K562 (cell line): ENCODE measurements around the gene SETD5. TPM values are rescaled to one million over a fixed set of nuclear protein-coding genes. Genes with fewer than 3 reads are reported as not detected.

Experiments used
- BRD9 ChIP-seq: fragments of 450-650 bp; IDR thresholded peaks from 2 replicates; pipeline ENCODE4 v1.6.1; 2018; ENCODE audit warnings: low read depth; ENCODE audit not compliant: partially characterized antibody
- CBFA2T3 ChIP-seq: fragments of 450-650 bp; IDR thresholded peaks from 2 replicates; pipeline ENCODE4 v1.6.1; 2017
- CBFB ChIP-seq: sonication (generic); formaldehyde crosslinking; IDR thresholded peaks from 2 replicates; pipeline ENCODE4 v1.4.0; 2020; ENCODE audit warnings: mild to moderate bottlenecking, missing genetic modification reagents
- EGR1 ChIP-seq: fragments of 450-650 bp; conservative IDR thresholded peaks from 2 replicates; pipeline ENCODE4 v1.6.1; 2017; ENCODE audit warnings: mild to moderate bottlenecking
- LCOR ChIP-seq: sonication (generic); formaldehyde crosslinking; IDR thresholded peaks from 2 replicates; pipeline ENCODE4 v1.8.0; 2022; ENCODE audit warnings: mild to moderate bottlenecking, missing genetic modification reagents
- RUNX1 ChIP-seq: sonication (generic); IDR thresholded peaks from 2 replicates; pipeline ENCODE4 v1.6.1; 2016; ENCODE audit warnings: antibody characterized with exemption, low read depth
- SAFB2 ChIP-seq: fragments of 200-400 bp; formaldehyde crosslinking; IDR thresholded peaks from 2 replicates; pipeline ENCODE4 v1.6.1; 2018; ENCODE audit warnings: borderline replicate concordance, low read length, low read depth, moderate library complexity; ENCODE audit not compliant: severe bottlenecking
- SETDB1 ChIP-seq: IDR thresholded peaks from one replicate; pipeline ENCODE4 v1.6.1; 2012; ENCODE audit warnings: low read length, control low read depth, inconsistent platforms
- polyA plus RNA-seq, 8 experiments: library from polyadenylated mRNA; depleted of rRNA in 4 of 8; stranded (reverse) in 5 of 8; unstranded in 3 of 8; fragments of >200 nt; fragmentation: Nextera tagmentation in 2 of 8; fragmentation: Illumina TruSeq in 1 of 8; extraction: Ambion mirVana in 2 of 8; extraction: Trizol in 1 of 8; gene quantifications; 2 replicates each; pipeline versions ENCODE4 v1.2.1 to v1.2.3, GENCODE V29; 2011 to 2014; ENCODE audit warnings: inconsistent platforms in 1 of 8, missing spikeins in 1 of 8
- total RNA-seq, 7 experiments: library from RNA; depleted of rRNA in 6 of 7; stranded (reverse); fragments of >200 nt in 6 of 7; fragmentation: Illumina TruSeq in 2 of 7; extraction: Trizol in 2 of 7; gene quantifications; 2 replicates each; pipeline versions ENCODE4 v1.2.1 to v1.2.3, GENCODE V29; 2011 to 2021; ENCODE audit warnings: low replicate concordance in 1 of 7
- TF ChIP-seq, protein P1 (sequence below): fragments of 150-350 bp; conservative IDR thresholded peaks from 2 replicates; pipeline ENCODE4 v1.6.1; 2014; ENCODE audit warnings: low read length
- TF ChIP-seq, protein P2 (sequence below): fragments of 250-450 bp; sonication (Bioruptor Pico); IDR thresholded peaks from 2 replicates; pipeline ENCODE4 v1.4.0; 2020; ENCODE audit warnings: mild to moderate bottlenecking
- TF ChIP-seq, protein P3 (sequence below), 2 experiments: fragments of 450-650 bp in 1 of 2; sonication (generic) in 1 of 2; formaldehyde crosslinking; conservative IDR thresholded peaks; 2 replicates each; pipeline versions ENCODE4 v1.4.0 to v1.8.1; 2020 to 2022; ENCODE audit warnings: mild to moderate bottlenecking in 1 of 2, missing genetic modification reagents in 1 of 2
- TF ChIP-seq, protein P4 (sequence below), 2 experiments: fragments of 450-650 bp; formaldehyde crosslinking in 1 of 2; IDR thresholded peaks; 2 replicates each; pipeline versions ENCODE4 v1.4.0 to v1.6.1; 2014 to 2020; ENCODE audit warnings: mild to moderate bottlenecking in 2 of 2, borderline replicate concordance in 1 of 2, low read depth in 1 of 2

Gene SETD5
- total and polyA plus RNA-seq, 9 of the 15 experiments (the other 6 are each of a cell fraction or from before 2014, with no cell fraction given), result 20.8 to 135 (median 87.2) TPM

DNA sequence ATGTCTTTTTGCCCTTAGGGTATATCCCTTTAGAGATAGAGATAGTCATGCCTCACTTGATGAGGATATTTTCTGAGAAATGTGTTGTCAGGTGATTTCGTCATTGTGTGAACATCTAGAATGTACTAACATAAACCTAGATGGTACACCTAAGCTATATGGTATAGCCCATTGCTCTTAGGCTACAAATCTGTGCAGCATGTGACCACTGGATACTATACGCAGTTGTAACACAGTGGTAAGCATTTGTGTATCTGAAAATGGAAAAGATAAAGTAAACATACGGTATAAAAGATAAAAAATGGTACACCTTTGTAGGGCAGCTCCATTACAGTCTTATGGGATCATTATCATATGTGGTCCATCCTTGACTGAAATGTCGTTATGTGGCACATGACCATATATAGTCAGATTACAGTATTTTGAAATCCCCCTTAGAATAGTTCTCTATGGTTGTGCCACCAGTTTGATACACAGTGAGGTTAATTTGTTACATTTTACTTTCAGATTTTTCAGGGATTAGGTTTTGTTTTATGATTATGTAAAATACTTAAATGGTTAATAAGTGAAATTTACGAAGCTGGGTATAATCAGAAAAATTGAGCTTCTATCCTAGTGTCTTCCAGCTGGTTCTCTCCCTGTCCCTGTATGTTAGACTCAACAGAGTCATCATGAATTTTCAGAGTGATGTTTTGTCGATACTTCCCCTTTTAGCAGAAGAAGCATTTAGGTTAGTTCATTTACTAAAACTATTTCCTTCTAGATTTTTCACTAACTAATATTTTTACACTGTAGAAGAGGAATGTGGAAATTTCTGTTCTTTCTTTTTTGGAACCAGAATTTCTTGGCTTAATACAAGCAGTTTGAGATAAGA, 12.8 kb downstream of the SETD5 start (continued):
- TF ChIP-seq CBFB (no peak), SETDB1 (no peak), SAFB2 (no peak), EGR1 (no peak), BRD9 (no peak), LCOR (no peak), CBFA2T3 (no peak; the same call in 1 of the 2 replicates), RUNX1 (no peak)
- TF ChIP-seq, protein P1, sequence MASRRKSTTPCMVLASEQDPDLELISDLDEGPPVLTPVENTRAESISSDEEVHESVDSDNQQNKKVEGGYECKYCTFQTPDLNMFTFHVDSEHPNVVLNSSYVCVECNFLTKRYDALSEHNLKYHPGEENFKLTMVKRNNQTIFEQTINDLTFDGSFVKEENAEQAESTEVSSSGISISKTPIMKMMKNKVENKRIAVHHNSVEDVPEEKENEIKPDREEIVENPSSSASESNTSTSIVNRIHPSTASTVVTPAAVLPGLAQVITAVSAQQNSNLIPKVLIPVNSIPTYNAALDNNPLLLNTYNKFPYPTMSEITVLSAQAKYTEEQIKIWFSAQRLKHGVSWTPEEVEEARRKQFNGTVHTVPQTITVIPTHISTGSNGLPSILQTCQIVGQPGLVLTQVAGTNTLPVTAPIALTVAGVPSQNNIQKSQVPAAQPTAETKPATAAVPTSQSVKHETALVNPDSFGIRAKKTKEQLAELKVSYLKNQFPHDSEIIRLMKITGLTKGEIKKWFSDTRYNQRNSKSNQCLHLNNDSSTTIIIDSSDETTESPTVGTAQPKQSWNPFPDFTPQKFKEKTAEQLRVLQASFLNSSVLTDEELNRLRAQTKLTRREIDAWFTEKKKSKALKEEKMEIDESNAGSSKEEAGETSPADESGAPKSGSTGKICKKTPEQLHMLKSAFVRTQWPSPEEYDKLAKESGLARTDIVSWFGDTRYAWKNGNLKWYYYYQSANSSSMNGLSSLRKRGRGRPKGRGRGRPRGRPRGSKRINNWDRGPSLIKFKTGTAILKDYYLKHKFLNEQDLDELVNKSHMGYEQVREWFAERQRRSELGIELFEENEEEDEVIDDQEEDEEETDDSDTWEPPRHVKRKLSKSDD, result no peak
- TF ChIP-seq, protein P2, sequence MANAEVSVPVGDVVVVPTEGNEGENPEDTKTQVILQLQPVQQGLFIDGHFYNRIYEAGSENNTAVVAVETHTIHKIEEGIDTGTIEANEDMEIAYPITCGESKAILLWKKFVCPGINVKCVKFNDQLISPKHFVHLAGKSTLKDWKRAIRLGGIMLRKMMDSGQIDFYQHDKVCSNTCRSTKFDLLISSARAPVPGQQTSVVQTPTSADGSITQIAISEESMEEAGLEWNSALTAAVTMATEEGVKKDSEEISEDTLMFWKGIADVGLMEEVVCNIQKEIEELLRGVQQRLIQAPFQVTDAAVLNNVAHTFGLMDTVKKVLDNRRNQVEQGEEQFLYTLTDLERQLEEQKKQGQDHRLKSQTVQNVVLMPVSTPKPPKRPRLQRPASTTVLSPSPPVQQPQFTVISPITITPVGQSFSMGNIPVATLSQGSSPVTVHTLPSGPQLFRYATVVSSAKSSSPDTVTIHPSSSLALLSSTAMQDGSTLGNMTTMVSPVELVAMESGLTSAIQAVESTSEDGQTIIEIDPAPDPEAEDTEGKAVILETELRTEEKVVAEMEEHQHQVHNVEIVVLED, result no peak
- TF ChIP-seq, protein P3, sequence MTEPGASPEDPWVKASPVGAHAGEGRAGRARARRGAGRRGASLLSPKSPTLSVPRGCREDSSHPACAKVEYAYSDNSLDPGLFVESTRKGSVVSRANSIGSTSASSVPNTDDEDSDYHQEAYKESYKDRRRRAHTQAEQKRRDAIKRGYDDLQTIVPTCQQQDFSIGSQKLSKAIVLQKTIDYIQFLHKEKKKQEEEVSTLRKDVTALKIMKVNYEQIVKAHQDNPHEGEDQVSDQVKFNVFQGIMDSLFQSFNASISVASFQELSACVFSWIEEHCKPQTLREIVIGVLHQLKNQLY (CRISPR knock-in tag; conservative IDR thresholded peaks at IDR 0.05), result no peak
- TF ChIP-seq, protein P4, sequence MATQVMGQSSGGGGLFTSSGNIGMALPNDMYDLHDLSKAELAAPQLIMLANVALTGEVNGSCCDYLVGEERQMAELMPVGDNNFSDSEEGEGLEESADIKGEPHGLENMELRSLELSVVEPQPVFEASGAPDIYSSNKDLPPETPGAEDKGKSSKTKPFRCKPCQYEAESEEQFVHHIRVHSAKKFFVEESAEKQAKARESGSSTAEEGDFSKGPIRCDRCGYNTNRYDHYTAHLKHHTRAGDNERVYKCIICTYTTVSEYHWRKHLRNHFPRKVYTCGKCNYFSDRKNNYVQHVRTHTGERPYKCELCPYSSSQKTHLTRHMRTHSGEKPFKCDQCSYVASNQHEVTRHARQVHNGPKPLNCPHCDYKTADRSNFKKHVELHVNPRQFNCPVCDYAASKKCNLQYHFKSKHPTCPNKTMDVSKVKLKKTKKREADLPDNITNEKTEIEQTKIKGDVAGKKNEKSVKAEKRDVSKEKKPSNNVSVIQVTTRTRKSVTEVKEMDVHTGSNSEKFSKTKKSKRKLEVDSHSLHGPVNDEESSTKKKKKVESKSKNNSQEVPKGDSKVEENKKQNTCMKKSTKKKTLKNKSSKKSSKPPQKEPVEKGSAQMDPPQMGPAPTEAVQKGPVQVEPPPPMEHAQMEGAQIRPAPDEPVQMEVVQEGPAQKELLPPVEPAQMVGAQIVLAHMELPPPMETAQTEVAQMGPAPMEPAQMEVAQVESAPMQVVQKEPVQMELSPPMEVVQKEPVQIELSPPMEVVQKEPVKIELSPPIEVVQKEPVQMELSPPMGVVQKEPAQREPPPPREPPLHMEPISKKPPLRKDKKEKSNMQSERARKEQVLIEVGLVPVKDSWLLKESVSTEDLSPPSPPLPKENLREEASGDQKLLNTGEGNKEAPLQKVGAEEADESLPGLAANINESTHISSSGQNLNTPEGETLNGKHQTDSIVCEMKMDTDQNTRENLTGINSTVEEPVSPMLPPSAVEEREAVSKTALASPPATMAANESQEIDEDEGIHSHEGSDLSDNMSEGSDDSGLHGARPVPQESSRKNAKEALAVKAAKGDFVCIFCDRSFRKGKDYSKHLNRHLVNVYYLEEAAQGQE (IDR thresholded peaks at IDR 0.05; ENCODE audit: borderline replicate concordance), result peak; percentile 31; the same call in 1 of the 2 replicates
- TF ChIP-seq, protein P4 (CRISPR knock-in tag; IDR thresholded peaks at IDR 0.05; ENCODE audit: low read depth), result no peak
